Hepatocyte (in vitro differentiated cells): Measurements from ENCODE around the gene EDEM1. TPM values are rescaled to one million over a fixed set of nuclear protein-coding genes. Genes with fewer than 3 reads are reported as not detected.

ENCODE experiments used
- DNase-seq: peaks from one replicate; pipeline ENCODE4 v3.0.0-alpha.2; 2016; ENCODE audit warnings: low spot score
- H2AFZ ChIP-seq: fragments of 200-600 bp; sonication (generic); 2 replicates; pipeline ENCODE4 v1.6.0; 2016; ENCODE audit warnings: antibody characterized with exemption, mild to moderate bottlenecking
- H3K27ac ChIP-seq: fragments of 200-600 bp; sonication (generic); 2 replicates; pipeline ENCODE4 v1.5.1; 2016; ENCODE audit warnings: mild to moderate bottlenecking
- H3K27me3 ChIP-seq: fragments of 200-600 bp; sonication (generic); 2 replicates; pipeline ENCODE4 v1.6.1; 2016
- H3K36me3 ChIP-seq: fragments of 200-600 bp; sonication (generic); replicated peaks from 2 replicates; pipeline ENCODE4 v1.5.1; 2016; ENCODE audit warnings: low read depth; ENCODE audit not compliant: insufficient read depth
- H3K4me1 ChIP-seq: fragments of 200-600 bp; sonication (generic); 2 replicates; pipeline ENCODE4 v1.5.1; 2016; ENCODE audit warnings: mild to moderate bottlenecking, moderate library complexity; ENCODE audit not compliant: insufficient read depth
- H3K4me2 ChIP-seq: fragments of 200-600 bp; sonication (generic); 2 replicates; pipeline ENCODE4 v1.6.0; 2016
- H3K4me3 ChIP-seq: fragments of 200-600 bp; sonication (generic); 2 replicates; pipeline ENCODE4 v1.5.1; 2016; ENCODE audit warnings: mild to moderate bottlenecking
- H3K79me2 ChIP-seq: fragments of 200-600 bp; sonication (generic); 2 replicates; pipeline ENCODE4 v1.6.0; 2017; ENCODE audit warnings: mild to moderate bottlenecking
- H3K9me2 ChIP-seq: fragments of 200-600 bp; sonication (generic); replicated peaks from 2 replicates; pipeline ENCODE4 v1.6.0; 2017; ENCODE audit warnings: mild to moderate bottlenecking; ENCODE audit not compliant: insufficient read depth
- H3K9me3 ChIP-seq: fragments of 200-600 bp; sonication (generic); 2 replicates; pipeline ENCODE4 v1.5.1; 2016; ENCODE audit warnings: low read depth, mild to moderate bottlenecking
- H4K20me1 ChIP-seq: fragments of 200-600 bp; sonication (generic); 2 replicates; pipeline ENCODE4 v1.6.0; 2016; ENCODE audit warnings: mild to moderate bottlenecking; ENCODE audit not compliant: insufficient read depth, poor library complexity, severe bottlenecking
- EZH2 ChIP-seq: fragments of 200-600 bp; sonication (generic); IDR thresholded peaks from 2 replicates; pipeline ENCODE4 v1.6.1; 2016; ENCODE audit warnings: antibody characterized with exemption, mild to moderate bottlenecking, borderline replicate concordance
- EZH2phosphoT487 ChIP-seq: fragments of 200-600 bp; sonication (generic); IDR thresholded peaks from one replicate; pipeline ENCODE4 v1.6.1; 2018; ENCODE audit warnings: antibody characterized with exemption, mild to moderate bottlenecking, low read depth, moderate library complexity; ENCODE audit not compliant: unreplicated experiment, severe bottlenecking
- WGBS: methylation state at CpG from one replicate; pipeline ENCODE4 v1.1.6; 2016; ENCODE audit warnings: low lambda C conversion rate; ENCODE audit errors: missing lambda C conversion rate; 5-methylcytosine and 5-hydroxymethylcytosine counted together
- polyA plus RNA-seq: library from polyadenylated mRNA; unstranded; fragments of >200 nt; fragmentation: Nextera tagmentation; extraction: Ambion mirVana; gene quantifications from 2 replicates; pipeline ENCODE4 v1.2.1, GENCODE V29; 2016
- total RNA-seq: library from RNA; depleted of rRNA; stranded (reverse); fragments of >200 nt; gene quantifications from 2 replicates; pipeline ENCODE4 v1.2.3, GENCODE V29; 2014
- TF ChIP-seq, protein P1 (sequence below): fragments of 200-600 bp; sonication (generic); IDR thresholded peaks from 2 replicates; pipeline ENCODE4 v1.5.1; 2016; ENCODE audit warnings: antibody characterized with exemption, mild to moderate bottlenecking; ENCODE audit not compliant: poor library complexity

EDEM1 gene
- total and polyA plus RNA-seq, 2 experiments from 2014 or later: 18.5 to 58.3 TPM

DNA sequence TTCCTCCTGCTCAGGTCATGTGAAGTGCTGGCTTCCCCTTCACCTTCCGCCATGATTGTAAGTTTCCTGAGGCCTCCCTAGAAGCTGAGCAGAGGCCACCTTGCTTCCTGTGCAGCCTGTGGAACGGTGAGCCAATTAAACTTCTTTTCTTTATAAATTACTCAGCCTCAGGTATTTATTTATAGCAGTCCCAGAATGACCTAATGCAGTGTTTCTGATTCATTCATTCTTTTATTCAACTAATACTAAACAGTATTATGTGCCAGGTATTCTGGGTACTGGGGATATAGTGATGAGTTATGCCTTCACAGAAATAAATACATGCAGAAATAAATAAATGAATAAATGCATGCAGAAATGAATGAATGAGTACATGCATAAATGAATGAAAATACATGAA, 41.9 kb downstream of the EDEM1 start:
- H3K9me2 ChIP-seq: no peaks in the 10 kb centered on the region
- H3K27me3 ChIP-seq: no peaks in the 10 kb centered on the region
- WGBS: 90% methylated on average over 2 of the region's 2 CpGs

DNA sequence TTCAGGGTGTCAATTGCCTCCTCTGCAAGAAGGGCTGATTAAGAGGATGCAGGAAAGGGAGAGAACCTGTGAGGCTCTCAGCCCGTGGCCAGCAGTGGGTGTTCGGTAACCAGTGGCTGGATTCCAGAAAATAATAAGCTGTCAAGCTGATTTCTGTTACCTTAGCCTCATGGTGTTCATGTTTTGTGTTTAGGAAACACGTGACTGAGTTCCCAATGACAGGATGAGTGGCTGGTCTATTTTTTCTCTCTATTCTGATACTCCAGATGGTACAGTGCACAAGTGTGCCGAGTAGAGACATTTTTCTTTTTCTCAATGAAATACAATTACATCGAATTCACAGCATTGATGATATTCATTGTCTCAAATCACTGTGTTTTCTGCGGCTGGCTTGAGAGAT, 43.6 kb downstream of the EDEM1 start:
- Histone ChIP-seq H3K4me1 (no peaks in the 10 kb centered on the region), H3K4me2 (no peak overlapping the region), H3K27ac (no peak overlapping the region), H3K79me2 (no peaks in the 10 kb centered on the region), H3K36me3 (no peaks in the 10 kb centered on the region), H3K9me2 (no peaks in the 10 kb centered on the region), H3K9me3 (no peaks in the 10 kb centered on the region), H3K27me3 (no peaks in the 10 kb centered on the region), H3K4me3 (no peak overlapping the region), H2AFZ (no peak overlapping the region), H4K20me1 (no peaks in the 10 kb centered on the region)
- 81% methylated on average over 6 of the region's 6 CpGs for WGBS
- no peak for TF ChIP-seq EZH2phosphoT487
- TF ChIP-seq, protein P1, sequence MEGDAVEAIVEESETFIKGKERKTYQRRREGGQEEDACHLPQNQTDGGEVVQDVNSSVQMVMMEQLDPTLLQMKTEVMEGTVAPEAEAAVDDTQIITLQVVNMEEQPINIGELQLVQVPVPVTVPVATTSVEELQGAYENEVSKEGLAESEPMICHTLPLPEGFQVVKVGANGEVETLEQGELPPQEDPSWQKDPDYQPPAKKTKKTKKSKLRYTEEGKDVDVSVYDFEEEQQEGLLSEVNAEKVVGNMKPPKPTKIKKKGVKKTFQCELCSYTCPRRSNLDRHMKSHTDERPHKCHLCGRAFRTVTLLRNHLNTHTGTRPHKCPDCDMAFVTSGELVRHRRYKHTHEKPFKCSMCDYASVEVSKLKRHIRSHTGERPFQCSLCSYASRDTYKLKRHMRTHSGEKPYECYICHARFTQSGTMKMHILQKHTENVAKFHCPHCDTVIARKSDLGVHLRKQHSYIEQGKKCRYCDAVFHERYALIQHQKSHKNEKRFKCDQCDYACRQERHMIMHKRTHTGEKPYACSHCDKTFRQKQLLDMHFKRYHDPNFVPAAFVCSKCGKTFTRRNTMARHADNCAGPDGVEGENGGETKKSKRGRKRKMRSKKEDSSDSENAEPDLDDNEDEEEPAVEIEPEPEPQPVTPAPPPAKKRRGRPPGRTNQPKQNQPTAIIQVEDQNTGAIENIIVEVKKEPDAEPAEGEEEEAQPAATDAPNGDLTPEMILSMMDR: no peak
- DNase-seq: no peak

More for the DNA sequence above, 41.9 kb downstream of the EDEM1 start:
- no peak for TF ChIP-seq EZH2phosphoT487
- TF ChIP-seq, protein P1: no peak
- no peak for TF ChIP-seq EZH2
- Histone ChIP-seq H3K4me2 (no peak overlapping the region), H3K79me2 (no peaks in the 10 kb centered on the region), H4K20me1 (no peaks in the 10 kb centered on the region), H3K9me3 (no peaks in the 10 kb centered on the region), H3K4me1 (no peaks in the 10 kb centered on the region), H2AFZ (no peak overlapping the region), H3K4me3 (no peak overlapping the region), H3K27ac (no peak overlapping the region), H3K36me3 (no peaks in the 10 kb centered on the region)
- no peak for DNase-seq

- Histone ChIP-seq H3K79me2 (no peaks in the 10 kb centered on the region), H3K4me1 (no peaks in the 10 kb centered on the region), H3K36me3 (no peaks in the 10 kb centered on the region), H3K4me3 (no peak overlapping the region), H3K27me3 (no peaks in the 10 kb centered on the region), H4K20me1 (no peaks in the 10 kb centered on the region), H3K9me3 (no peaks in the 10 kb centered on the region), H2AFZ (no peak overlapping the region), H3K9me2 (no peaks in the 10 kb centered on the region), H3K4me2 (no peak overlapping the region), H3K27ac (no peak overlapping the region)
- 51% methylated on average over 2 of the region's 2 CpGs for whole genome bisulfite sequencing
- TF ChIP-seq, protein P1: no peak
- TF ChIP-seq EZH2 (no peak), EZH2phosphoT487 (no peak)
- DNase-seq: no peak
These were observed 44.0 kb downstream of the EDEM1 start for GRCh38 chr3:5231487-5231886.

DNA sequence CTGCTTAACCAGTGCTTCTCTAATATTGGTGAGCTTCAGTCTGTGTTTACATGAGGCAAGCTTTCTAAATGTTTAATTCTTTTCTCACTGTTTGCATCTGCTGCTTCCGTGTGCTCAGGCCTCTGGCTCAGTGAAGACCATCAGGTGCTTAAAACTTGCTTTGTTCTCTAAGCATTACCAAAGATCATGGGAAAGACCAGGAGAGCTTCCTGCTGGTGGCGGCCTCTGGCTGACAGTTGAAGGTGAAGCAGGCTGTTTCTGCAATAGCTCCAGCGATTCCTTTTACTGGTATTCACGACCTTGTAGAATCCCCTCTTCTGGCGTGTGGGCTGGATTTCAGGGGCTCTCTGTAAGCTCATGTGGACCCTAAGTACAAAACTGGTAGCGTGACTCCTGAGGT, 45.1 kb downstream of the EDEM1 start:
- H3K36me3 ChIP-seq: no peaks in the 10 kb centered on the region
- no peaks in the 10 kb centered on the region for H3K27me3 ChIP-seq
- DNase-seq: no peak
- no peak overlapping the region for H3K4me3 ChIP-seq
- 67% methylated on average over 6 of the region's 6 CpGs for WGBS
- H3K9me2 ChIP-seq: no peaks in the 10 kb centered on the region
- no peaks in the 10 kb centered on the region for H4K20me1 ChIP-seq
- H3K79me2 ChIP-seq: no peaks in the 10 kb centered on the region
- H3K27ac ChIP-seq: no peak overlapping the region
- H3K4me2 ChIP-seq: no peak overlapping the region
- H2AFZ ChIP-seq: no peak overlapping the region
- TF ChIP-seq, protein P1: peak; percentile 10
- TF ChIP-seq EZH2 (no peak), EZH2phosphoT487 (no peak)
- no peaks in the 10 kb centered on the region for H3K4me1 ChIP-seq
- H3K9me3 ChIP-seq: no peaks in the 10 kb centered on the region
